ENCODE data around the gene C1orf116.

- TF ChIP-seq POLR2AphosphoS5 (IDR thresholded peaks at IDR 0.05; ENCODE audit: low read depth, low read length) (no peak), TAF1 (IDR thresholded peaks at IDR 0.05; ENCODE audit: borderline replicate concordance, insufficient read depth, low read length) (no peak), REST (IDR thresholded peaks at IDR 0.05; ENCODE audit: insufficient read depth in 1 of 2, low read depth in 2 of 2, low read length in 2 of 2) (no peak), SIN3A (IDR thresholded peaks at IDR 0.05; ENCODE audit: borderline replicate concordance, insufficient read depth, low read length) (no peak), FOXP2 (optimal IDR thresholded peaks at IDR 0.05; ENCODE audit: borderline replicate concordance, extremely low read depth, extremely low read length, insufficient read depth) (no peak)
Measured at GRCh38 chr1:207031016-207031415, 1.5 kb downstream of the C1orf116 start.

Measured in PFSK-1 (cell line).